Keratinocyte (primary cell): ENCODE data around the gene TAS2R19. TPM values are rescaled to one million over a fixed set of nuclear protein-coding genes. Genes with fewer than 3 reads are reported as not detected.

Experiments
- DNase-seq: peaks from one replicate; pipeline ENCODE4 v3.0.0-alpha.2; 2011; ENCODE audit warnings: low read depth, missing footprints, low spot score
- FAIRE-seq: peaks from 2 replicates; lab custom pipeline; 2011; peaks lifted over from hg19 to GRCh38; lab: Jason Lieb, UNC
- H2AFZ ChIP-seq: 2 replicates; pipeline ENCODE4 v1.6.0; 2012; ENCODE audit warnings: low read length, control low read depth, inconsistent platforms; ENCODE audit not compliant: control insufficient read depth
- H3K27ac ChIP-seq: 2 replicates; pipeline ENCODE4 v1.5.1; 2011; ENCODE audit warnings: low read length; ENCODE audit not compliant: control insufficient read depth, insufficient read depth
- H3K27me3 ChIP-seq: 3 replicates; pipeline ENCODE4 v1.6.0; 2011; ENCODE audit warnings: low read length; ENCODE audit not compliant: control insufficient read depth, insufficient read depth; ENCODE audit errors: extremely low read depth
- H3K36me3 ChIP-seq, 2 experiments: 2 replicates in 1 of 2; 3 replicates in 1 of 2; pipeline ENCODE4 v1.5.1; 2011; ENCODE audit warnings: low read length in 2 of 2, mild to moderate bottlenecking in 1 of 2; ENCODE audit not compliant: control insufficient read depth in 2 of 2, insufficient read depth in 2 of 2; ENCODE audit errors: extremely low read depth in 1 of 2
- H3K4me1 ChIP-seq: 3 replicates; pipeline ENCODE4 v1.5.1; 2011; ENCODE audit warnings: low read length; ENCODE audit not compliant: control insufficient read depth, insufficient read depth; ENCODE audit errors: extremely low read depth
- H3K4me2 ChIP-seq: 3 replicates; pipeline ENCODE4 v1.6.0; 2011; ENCODE audit warnings: low read depth, low read length; ENCODE audit not compliant: control insufficient read depth, insufficient read depth; ENCODE audit errors: extremely low read depth
- H3K4me3 ChIP-seq, 3 experiments: fragments of 200-600 bp in 1 of 3; sonication (generic) in 1 of 3; 2 replicates in 2 of 3; 3 replicates in 1 of 3; pipeline ENCODE4 v1.5.1; 2011 to 2016; ENCODE audit warnings: low read length in 3 of 3, mild to moderate bottlenecking in 3 of 3, control low read depth in 2 of 3, inconsistent platforms in 1 of 3, low read depth in 1 of 3, mixed read lengths in 1 of 3, mixed run types in 1 of 3, moderate library complexity in 1 of 3; ENCODE audit not compliant: control insufficient read depth in 2 of 3, insufficient read depth in 2 of 3; ENCODE audit errors: extremely low read depth in 1 of 3
- H3K79me2 ChIP-seq: 2 replicates; pipeline ENCODE4 v1.6.0; 2012; ENCODE audit warnings: low read length; ENCODE audit not compliant: control insufficient read depth, insufficient read depth
- H3K9ac ChIP-seq: 3 replicates; pipeline ENCODE4 v1.6.0; 2011; ENCODE audit warnings: low read length; ENCODE audit not compliant: control insufficient read depth, insufficient read depth; ENCODE audit errors: extremely low read depth
- H3K9me1 ChIP-seq: 3 replicates; pipeline ENCODE4 v1.6.0; 2011; ENCODE audit warnings: low read length; ENCODE audit not compliant: control insufficient read depth, insufficient read depth; ENCODE audit errors: extremely low read depth
- H3K9me3 ChIP-seq: 2 replicates; pipeline ENCODE4 v1.5.1; 2012; ENCODE audit warnings: low read depth, low read length; ENCODE audit not compliant: control insufficient read depth
- H4K20me1 ChIP-seq: 3 replicates; pipeline ENCODE4 v1.6.0; 2011; ENCODE audit warnings: low read length; ENCODE audit not compliant: control insufficient read depth, insufficient read depth; ENCODE audit errors: extremely low read depth
- EZH2 ChIP-seq: IDR thresholded peaks from one replicate; pipeline ENCODE4 v1.6.1; 2012; ENCODE audit warnings: inconsistent platforms, mild to moderate bottlenecking, low read length, moderate library complexity
- dilution Hi-C: fragments of 300-500 bp; cut with MboI; formaldehyde crosslinking; loops from one replicate; pipeline ENCODE4 v1.7.0; 2020; ENCODE audit warnings: low sequenced_read_pairs; ENCODE audit not compliant: extremely low pct_ligation_motif_present
- polyA plus RNA-seq, 5 experiments: library from polyadenylated mRNA; depleted of rRNA in 3 of 5; stranded (reverse) in 3 of 5; stranded (forward) in 1 of 5; unstranded in 1 of 5; fragments of >200 nt; gene quantifications; 1 replicate in 1 of 5; 2 replicates in 3 of 5; 3 replicates in 1 of 5; pipeline versions ENCODE4 v1.2.1 to v1.2.3, GENCODE V29; 2011 to 2012; ENCODE audit warnings: missing spikeins in 2 of 5, low read depth in 1 of 5, low replicate concordance in 1 of 5
- TF ChIP-seq, protein P1 (sequence below), 3 experiments: IDR thresholded peaks in 1 of 3; conservative IDR thresholded peaks in 1 of 3; optimal IDR thresholded peaks in 1 of 3; 2 replicates in 2 of 3; 3 replicates in 1 of 3; pipeline versions ENCODE3 to v1.5.1; 2011; ENCODE audit warnings: low read length in 3 of 3, mild to moderate bottlenecking in 3 of 3, moderate library complexity in 2 of 3, control low read depth in 1 of 3, inconsistent platforms in 1 of 3; ENCODE audit not compliant: insufficient read depth in 2 of 3; ENCODE audit errors: extremely low read depth in 1 of 3

Gene TAS2R19
- polyA plus RNA-seq, 1 donor (not counting 4 experiments of a cell fraction or from before 2014, with no cell fraction given) = 0.31 TPM

DNA sequence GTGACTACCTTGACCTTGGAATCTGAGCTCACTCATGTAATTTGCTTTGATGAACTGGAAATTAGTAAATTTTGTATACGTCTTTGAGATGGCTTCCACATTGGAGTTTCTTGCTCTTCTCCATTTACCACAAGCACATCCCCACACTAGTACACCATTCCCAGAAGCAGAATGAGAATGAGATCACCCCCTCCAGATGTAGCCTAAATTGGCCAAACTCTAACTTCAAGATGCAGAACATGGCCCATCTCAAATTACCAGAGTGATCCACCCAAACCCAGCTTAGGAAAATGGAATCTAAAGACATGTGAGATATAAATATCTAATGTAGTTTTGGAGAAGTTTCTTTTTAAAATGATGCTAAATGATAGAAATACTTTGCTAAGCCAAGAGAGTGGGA is 14.8 kb downstream of the TAS2R19 start:
- FAIRE-seq (no peak), DNase-seq (no peak)
- TF ChIP-seq EZH2 = no peak
- TF ChIP-seq, protein P1, sequence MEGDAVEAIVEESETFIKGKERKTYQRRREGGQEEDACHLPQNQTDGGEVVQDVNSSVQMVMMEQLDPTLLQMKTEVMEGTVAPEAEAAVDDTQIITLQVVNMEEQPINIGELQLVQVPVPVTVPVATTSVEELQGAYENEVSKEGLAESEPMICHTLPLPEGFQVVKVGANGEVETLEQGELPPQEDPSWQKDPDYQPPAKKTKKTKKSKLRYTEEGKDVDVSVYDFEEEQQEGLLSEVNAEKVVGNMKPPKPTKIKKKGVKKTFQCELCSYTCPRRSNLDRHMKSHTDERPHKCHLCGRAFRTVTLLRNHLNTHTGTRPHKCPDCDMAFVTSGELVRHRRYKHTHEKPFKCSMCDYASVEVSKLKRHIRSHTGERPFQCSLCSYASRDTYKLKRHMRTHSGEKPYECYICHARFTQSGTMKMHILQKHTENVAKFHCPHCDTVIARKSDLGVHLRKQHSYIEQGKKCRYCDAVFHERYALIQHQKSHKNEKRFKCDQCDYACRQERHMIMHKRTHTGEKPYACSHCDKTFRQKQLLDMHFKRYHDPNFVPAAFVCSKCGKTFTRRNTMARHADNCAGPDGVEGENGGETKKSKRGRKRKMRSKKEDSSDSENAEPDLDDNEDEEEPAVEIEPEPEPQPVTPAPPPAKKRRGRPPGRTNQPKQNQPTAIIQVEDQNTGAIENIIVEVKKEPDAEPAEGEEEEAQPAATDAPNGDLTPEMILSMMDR (optimal IDR thresholded peaks at IDR 0.05 in 1 of 3, IDR thresholded peaks at IDR 0.05 in 1 of 3, conservative IDR thresholded peaks at IDR 0.05 in 1 of 3; ENCODE audit: extremely low read depth in 1 of 3, insufficient read depth in 2 of 3, low read length in 3 of 3) = no peak
- Histone ChIP-seq H3K4me1 (peaks cover 6% of the 10 kb centered on the region), H3K27me3 (no peaks in the 10 kb centered on the region), H3K27ac (no peak overlapping the region), H3K9ac (no peak overlapping the region), H3K4me3 (no peak overlapping the region), H3K79me2 (no peaks in the 10 kb centered on the region), H3K36me3 (no peaks in the 10 kb centered on the region), H3K9me1 (no peaks in the 10 kb centered on the region), H2AFZ (no peak overlapping the region), H3K9me3 (no peaks in the 10 kb centered on the region), H4K20me1 (no peaks in the 10 kb centered on the region), H3K4me2 (no peak overlapping the region)
- dilution Hi-C loops = no loop called here

DNA sequence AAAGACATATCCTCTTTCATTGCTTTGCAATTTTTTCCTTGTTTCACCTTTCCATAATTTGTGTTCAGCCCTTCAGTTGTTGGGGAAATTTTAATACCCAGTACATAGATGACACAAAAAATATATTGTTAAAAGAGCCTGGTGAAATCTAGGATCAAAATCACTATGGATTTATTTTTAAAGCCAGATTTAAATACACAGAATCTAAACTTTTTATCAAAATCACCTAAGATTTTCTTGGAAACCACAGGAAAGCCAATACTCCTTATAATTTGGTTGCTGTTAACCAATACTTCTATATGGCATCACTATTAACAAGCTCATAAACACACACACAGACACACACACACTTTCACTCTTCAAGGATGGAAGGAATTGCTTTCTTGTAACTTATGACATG is 24.2 kb downstream of the TAS2R19 start, which contains the start of gene TAS2R20:
TSS of gene TAS2R20 (minus strand) at position 101 of the 400 bp plus-strand sequence. CDS start 429 bp downstream, outside the sequence.
- no peak within 1 kb of the TSS for H3K4me3 ChIP-seq
- no peak within 1 kb of the TSS for H3K9ac ChIP-seq
- H3K27me3 ChIP-seq = no peaks in the 10 kb centered on the region
- DNase-seq (no peak), FAIRE-seq (no peak)
- dilution Hi-C loops = no loop called here
- no peak within 1 kb of the TSS for H3K27ac ChIP-seq
- no peaks in the 10 kb centered on the region for H3K9me3 ChIP-seq
- no peaks in the 10 kb centered on the region for H3K36me3 ChIP-seq
- H2AFZ ChIP-seq = no peak within 1 kb of the TSS
- H3K4me1 ChIP-seq = no peaks in the 10 kb centered on the region
- TF ChIP-seq EZH2 = no peak
- TF ChIP-seq, protein P1 (optimal IDR thresholded peaks at IDR 0.05 in 1 of 3, IDR thresholded peaks at IDR 0.05 in 1 of 3, conservative IDR thresholded peaks at IDR 0.05 in 1 of 3; ENCODE audit: extremely low read depth in 1 of 3, insufficient read depth in 2 of 3, low read length in 3 of 3) = no peak
- no peak within 1 kb of the TSS for H3K4me2 ChIP-seq
- no peaks in the 10 kb centered on the region for H3K9me1 ChIP-seq
- H3K79me2 ChIP-seq = no peaks in the 10 kb centered on the region
- H4K20me1 ChIP-seq = no peaks in the 10 kb centered on the region
